Fibroblast of pulmonary artery (primary cell): ENCODE data around the gene CORO2B.

ENCODE experiments used
- DNase-seq: peaks from one replicate; pipeline ENCODE4 v3.0.0-alpha.2; 2010; ENCODE audit warnings: low read depth
- H3K4me3 ChIP-seq: replicated peaks from 2 replicates; pipeline ENCODE4 v1.5.1; 2011; ENCODE audit warnings: low read depth, mild to moderate bottlenecking, control low read depth, low read length, moderate library complexity
- TF ChIP-seq, protein P1 (sequence below): IDR thresholded peaks from 2 replicates; pipeline ENCODE4 v1.5.1; 2011; ENCODE audit warnings: mild to moderate bottlenecking, control low read depth, low read length, inconsistent platforms; ENCODE audit errors: missing control alignments

The CORO2B gene

DNA sequence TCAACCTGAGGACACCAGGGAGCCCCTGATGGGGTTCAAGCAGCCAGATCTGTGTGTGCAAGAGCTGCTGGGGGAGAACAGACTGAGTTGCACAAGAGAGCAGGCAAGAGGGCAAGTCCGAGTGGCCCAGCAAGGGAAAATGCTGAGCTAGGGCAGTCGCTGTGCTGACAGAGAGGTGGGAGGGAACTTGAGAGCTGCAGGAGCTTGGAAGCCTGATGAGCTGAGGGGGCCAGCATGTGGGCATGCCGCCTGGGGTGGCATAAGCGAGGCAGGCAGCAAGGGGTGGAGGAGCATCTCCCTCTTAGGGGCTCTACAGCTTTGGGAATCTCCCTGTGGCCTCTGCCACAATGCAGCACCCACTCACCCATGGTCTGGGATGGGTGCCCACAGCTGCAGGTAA, 4.7 kb upstream of the CORO2B start:
- DNase-seq = no peak
- TF ChIP-seq, protein P1, sequence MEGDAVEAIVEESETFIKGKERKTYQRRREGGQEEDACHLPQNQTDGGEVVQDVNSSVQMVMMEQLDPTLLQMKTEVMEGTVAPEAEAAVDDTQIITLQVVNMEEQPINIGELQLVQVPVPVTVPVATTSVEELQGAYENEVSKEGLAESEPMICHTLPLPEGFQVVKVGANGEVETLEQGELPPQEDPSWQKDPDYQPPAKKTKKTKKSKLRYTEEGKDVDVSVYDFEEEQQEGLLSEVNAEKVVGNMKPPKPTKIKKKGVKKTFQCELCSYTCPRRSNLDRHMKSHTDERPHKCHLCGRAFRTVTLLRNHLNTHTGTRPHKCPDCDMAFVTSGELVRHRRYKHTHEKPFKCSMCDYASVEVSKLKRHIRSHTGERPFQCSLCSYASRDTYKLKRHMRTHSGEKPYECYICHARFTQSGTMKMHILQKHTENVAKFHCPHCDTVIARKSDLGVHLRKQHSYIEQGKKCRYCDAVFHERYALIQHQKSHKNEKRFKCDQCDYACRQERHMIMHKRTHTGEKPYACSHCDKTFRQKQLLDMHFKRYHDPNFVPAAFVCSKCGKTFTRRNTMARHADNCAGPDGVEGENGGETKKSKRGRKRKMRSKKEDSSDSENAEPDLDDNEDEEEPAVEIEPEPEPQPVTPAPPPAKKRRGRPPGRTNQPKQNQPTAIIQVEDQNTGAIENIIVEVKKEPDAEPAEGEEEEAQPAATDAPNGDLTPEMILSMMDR = no peak
- H3K4me3 ChIP-seq = no peak overlapping the region

DNA sequence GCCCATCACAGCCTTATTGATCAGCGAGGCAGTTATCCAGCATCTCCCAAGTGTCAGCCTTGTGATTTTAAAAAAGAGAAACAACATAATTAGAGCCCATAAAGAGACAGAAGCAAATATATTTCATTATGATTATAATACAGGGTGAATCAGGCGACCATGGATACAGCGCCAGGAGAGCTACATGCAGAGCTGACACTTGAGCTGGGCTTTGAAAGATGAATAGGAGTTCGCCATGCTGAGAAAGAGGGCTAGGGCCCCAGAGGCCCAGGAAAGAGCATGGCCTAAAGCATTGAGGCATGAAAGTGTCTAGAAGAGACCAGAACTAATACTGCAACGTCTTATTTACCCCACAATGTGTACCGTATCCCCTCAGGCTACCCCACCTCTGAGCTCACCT, 4.2 kb upstream of the CORO2B start:
- no peak for DNase-seq
- TF ChIP-seq, protein P1 = no peak
- no peak overlapping the region for H3K4me3 ChIP-seq

DNA sequence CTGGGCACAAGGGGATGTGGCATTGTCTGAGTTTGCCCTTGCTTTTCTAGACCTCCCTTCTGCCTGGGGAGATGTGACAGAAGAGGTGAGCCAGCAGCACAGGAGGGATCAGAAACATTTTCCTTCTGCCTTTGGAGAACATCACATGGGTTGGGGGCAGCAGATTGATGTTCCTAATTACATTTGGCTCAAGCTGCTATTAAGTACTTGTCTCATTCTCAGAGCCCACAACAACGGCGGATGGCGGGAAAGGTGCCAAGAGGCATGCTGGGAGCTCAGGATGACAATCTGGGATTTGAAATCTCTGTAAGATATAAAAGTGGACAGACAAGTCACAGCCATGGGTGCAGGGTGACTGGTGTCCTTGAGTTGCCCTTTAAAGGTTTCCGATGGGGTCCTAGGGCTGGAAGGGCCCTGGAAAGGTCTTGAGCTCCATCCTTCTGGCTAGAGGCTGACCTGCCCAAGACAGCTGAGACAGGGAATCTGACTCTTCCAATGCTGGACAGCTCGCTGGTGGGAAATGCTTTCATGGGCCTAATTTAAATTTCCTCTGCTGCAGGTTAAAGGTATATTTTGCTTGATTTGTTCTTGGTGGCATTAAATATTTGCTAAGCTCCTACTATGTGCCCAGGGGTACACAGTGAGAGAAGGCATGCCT, 2.4 kb upstream of the CORO2B start:
- no peak overlapping the region for H3K4me3 ChIP-seq
- DNase-seq = no peak
- TF ChIP-seq, protein P1 = no peak

DNA sequence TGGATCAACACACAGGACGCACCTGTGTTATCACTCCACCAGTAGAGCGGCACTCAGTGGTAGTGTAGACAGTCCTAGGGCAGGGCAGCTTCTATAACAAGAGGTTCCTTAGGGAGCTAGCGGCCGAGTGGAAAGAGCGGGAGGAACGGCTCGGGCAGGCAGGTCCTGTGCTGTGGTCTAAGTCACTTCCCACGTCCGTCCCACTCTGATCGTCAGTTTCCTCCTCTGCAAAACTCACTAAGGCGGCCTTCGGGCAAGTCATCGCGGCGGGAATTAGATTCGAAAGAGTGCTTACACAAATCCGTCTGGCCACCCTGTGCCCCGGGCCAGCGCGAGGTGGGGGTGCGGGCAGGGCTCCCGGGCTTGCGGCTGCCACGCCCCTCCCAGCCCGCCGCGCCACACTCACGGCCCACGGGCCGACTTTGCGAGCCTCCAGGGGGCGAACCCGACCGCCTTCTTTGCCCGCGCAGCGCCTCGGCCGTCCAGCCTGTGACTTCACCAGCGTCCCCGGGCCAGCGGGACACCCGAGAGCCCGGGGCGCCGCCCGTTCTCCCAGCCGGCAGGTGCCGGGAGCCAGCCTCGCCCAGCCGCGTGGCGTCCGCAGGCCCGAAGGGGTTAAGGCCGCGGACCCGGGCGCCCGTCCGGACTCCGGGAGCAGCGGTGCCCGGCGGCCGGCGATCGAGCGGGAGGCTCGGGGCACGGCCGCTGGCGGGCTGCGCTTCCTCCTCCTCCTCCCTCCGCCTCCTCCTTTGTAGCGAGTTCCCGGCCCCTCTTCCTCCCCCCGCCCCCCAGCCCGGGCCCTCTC, 416 bp upstream of the CORO2B start:
- TF ChIP-seq, protein P1 = peak; percentile 22
- H3K4me3 ChIP-seq = peak overlapping the region; percentile 62
- DNase-seq = peak; percentile 65

DNA sequence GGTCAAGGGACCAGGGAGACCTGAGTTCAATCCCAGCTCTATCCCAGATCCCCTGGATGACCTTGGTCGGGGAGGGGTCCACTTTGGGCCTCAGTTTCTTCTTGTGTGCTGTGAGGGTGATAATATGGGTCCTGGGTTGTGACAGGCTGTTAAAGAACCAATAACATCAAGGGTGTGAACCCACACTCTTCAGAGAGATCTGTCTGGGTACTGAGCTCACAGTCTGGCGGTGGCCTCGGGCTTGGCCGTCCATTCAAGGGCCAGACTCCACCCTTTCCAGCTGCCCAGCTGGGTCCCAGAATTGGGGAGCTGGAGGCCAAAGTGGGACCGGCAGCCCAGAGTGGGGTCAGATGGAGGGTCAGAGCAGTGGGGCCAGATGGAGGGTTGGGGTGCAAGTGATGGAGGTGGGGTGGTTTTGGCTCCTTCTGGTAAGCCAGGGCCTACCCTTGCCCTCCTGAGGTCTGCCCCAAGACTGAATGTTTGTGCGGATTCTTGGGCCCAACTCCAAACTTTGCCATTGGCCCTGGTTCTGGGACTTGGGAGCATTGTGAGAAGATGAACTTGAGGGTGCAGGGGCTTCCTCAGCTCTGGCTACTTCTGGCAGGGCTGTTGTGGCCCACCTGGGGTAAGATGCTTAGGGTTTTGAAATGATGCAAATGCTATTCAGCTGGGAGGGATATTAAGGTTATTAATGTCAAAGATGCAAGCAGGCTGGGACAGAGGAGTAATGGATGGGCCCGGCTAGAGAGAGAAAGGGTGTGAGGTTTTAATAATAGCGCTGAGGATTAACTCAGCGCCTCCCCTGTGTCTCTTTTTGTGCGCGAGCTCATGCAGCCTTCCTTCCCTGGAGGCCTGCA, 1.5 kb downstream of the CORO2B start:
- peak overlapping the region; percentile 62 for H3K4me3 ChIP-seq
- TF ChIP-seq, protein P1 = no peak
- DNase-seq = no peak

DNA sequence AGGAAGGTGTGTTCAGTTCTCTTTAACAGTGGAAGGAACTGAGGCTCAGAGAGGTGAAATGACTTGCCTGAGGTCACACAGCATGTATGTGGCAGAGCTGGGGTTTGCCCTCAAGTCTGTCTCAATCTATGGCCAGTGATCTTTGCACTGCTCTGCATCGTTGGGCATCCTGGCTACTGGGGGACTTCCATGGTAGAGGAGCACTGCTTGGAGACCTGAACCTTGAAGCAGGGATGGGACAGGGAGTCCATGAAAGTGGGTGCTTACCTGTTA, 2.0 kb downstream of the CORO2B start:
- no peak overlapping the region for H3K4me3 ChIP-seq

More for the DNA sequence above, 2.0 kb downstream of the CORO2B start:
- TF ChIP-seq, protein P1 = no peak
- no peak for DNase-seq
